Right atrium auricular region (tissue), 2 donors: ENCODE data around the gene SEPTIN10. TPM values are rescaled to one million over a fixed set of nuclear protein-coding genes. Genes with fewer than 3 reads are reported as not detected.

ENCODE experiments used
- DNase-seq: peaks from one replicate; pipeline ENCODE4 v3.0.0-alpha.2; 2019; ENCODE audit warnings: low spot score
- H3K27ac ChIP-seq, 2 donors: fragments of 200-600 bp; sonication (generic); 1 replicate in 1 of 2; 2 replicates in 1 of 2; pipeline ENCODE4 v1.5.1; 2016 to 2019
- H3K27me3 ChIP-seq, 2 donors: fragments of 200-600 bp; sonication (generic); one replicate each; pipeline versions ENCODE4 v1.5.1 to v1.6.0; 2017 to 2019
- H3K36me3 ChIP-seq: fragments of 200-600 bp; sonication (generic); one replicate; pipeline ENCODE4 v1.5.1; 2016
- H3K4me1 ChIP-seq, 2 donors: fragments of 200-600 bp; sonication (generic); one replicate each; pipeline versions ENCODE4 v1.5.1 to v1.6.0; 2017 to 2019
- H3K4me3 ChIP-seq, 2 donors: fragments of 200-600 bp; sonication (generic); 1 replicate in 1 of 2; 2 replicates in 1 of 2; pipeline ENCODE4 v1.5.1; 2017 to 2019; ENCODE audit warnings: mild to moderate bottlenecking in 1 of 2, moderate library complexity in 1 of 2
- H3K9me3 ChIP-seq, 2 donors: fragments of 200-600 bp; sonication (generic); one replicate each; pipeline ENCODE4 v1.5.1; 2019
- CTCF ChIP-seq, 2 donors: fragments of 200-600 bp; sonication (generic); IDR thresholded peaks; one replicate each; pipeline ENCODE4 v1.5.1; 2019; ENCODE audit warnings: antibody characterized with exemption in 2 of 2
- total RNA-seq, 2 donors: library from RNA; depleted of rRNA; stranded (reverse); fragments of >200 nt; gene quantifications; one replicate each; pipeline ENCODE4 v1.1.0, GENCODE V29; 2016

The SEPTIN10 gene
- total RNA-seq, 2 donors from 2014 or later, result 47.0 to 61.7 TPM

- H3K4me1 ChIP-seq, result peaks cover 0 to 6% of the 10 kb centered on the region in 2 donors
- no peak for DNase-seq
- H3K9me3 ChIP-seq, result no peaks in the 10 kb centered on the region
- no peaks in the 10 kb centered on the region for H3K27me3 ChIP-seq
- H3K4me3 ChIP-seq, result no peak overlapping the region
- no peak overlapping the region for H3K27ac ChIP-seq
- TF ChIP-seq CTCF (IDR thresholded peaks at IDR 0.05), result peak in 1 of 2 donors; percentile 67
- H3K36me3 ChIP-seq, result no peaks in the 10 kb centered on the region
Measured at GRCh38 chr2:109516445-109517117, 97.2 kb downstream of the SEPTIN10 start.

- DNase-seq, result no peak
- no peaks in the 10 kb centered on the region for H3K36me3 ChIP-seq
- H3K4me1 ChIP-seq, result peaks cover 0 to 6% of the 10 kb centered on the region in 2 donors
- no peaks in the 10 kb centered on the region for H3K9me3 ChIP-seq
- no peak for TF ChIP-seq CTCF (IDR thresholded peaks at IDR 0.05)
- H3K27ac ChIP-seq, result peak overlapping the region; percentile 65 to 67
- no peaks in the 10 kb centered on the region for H3K27me3 ChIP-seq
- H3K4me3 ChIP-seq, result no peak overlapping the region
Measured at GRCh38 chr2:109514857-109515256, 98.9 kb downstream of the SEPTIN10 start.

- no peaks in the 10 kb centered on the region for H3K36me3 ChIP-seq
- H3K27ac ChIP-seq, result peak overlapping the region; percentile 65 to 67
- H3K9me3 ChIP-seq, result no peaks in the 10 kb centered on the region
- no peaks in the 10 kb centered on the region for H3K27me3 ChIP-seq
- no peak overlapping the region for H3K4me3 ChIP-seq
- DNase-seq, result peak; percentile 71
- no peak for TF ChIP-seq CTCF (IDR thresholded peaks at IDR 0.05)
- peaks cover 0 to 6% of the 10 kb centered on the region in 2 donors for H3K4me1 ChIP-seq
Measured at GRCh38 chr2:109513749-109514588, 99.8 kb downstream of the SEPTIN10 start.

- H3K4me3 ChIP-seq, result no peak overlapping the region
- no peak for DNase-seq
- H3K9me3 ChIP-seq, result no peaks in the 10 kb centered on the region
- peaks cover 0 to 6% of the 10 kb centered on the region in 2 donors for H3K4me1 ChIP-seq
- no peaks in the 10 kb centered on the region for H3K27me3 ChIP-seq
- TF ChIP-seq CTCF (IDR thresholded peaks at IDR 0.05), result no peak
- no peak overlapping the region for H3K27ac ChIP-seq
- H3K36me3 ChIP-seq, result no peaks in the 10 kb centered on the region
Measured at GRCh38 chr2:109513230-109513629, 100.5 kb downstream of the SEPTIN10 start.

GRCh38 chr2:109512076-109512475 lies 101.7 kb downstream of the SEPTIN10 start:
- Histone ChIP-seq H3K27ac (no peak overlapping the region), H3K4me3 (no peak overlapping the region), H3K36me3 (no peaks in the 10 kb centered on the region), H3K27me3 (no peaks in the 10 kb centered on the region), H3K4me1 (peaks cover 0 to 6% of the 10 kb centered on the region in 2 donors), H3K9me3 (no peaks in the 10 kb centered on the region)
- TF ChIP-seq CTCF (IDR thresholded peaks at IDR 0.05), result no peak
- DNase-seq, result no peak
